LNCaP clone FGC (cell line): ENCODE data around the gene ZCCHC24.

Experiments used
- DNase-seq: peaks from one replicate; pipeline ENCODE4 v3.0.0-alpha.2; 2011; ENCODE audit warnings: low read depth
- H3K4me3 ChIP-seq: 2 replicates; pipeline ENCODE4 v1.5.1; 2011; ENCODE audit warnings: mild to moderate bottlenecking, low read depth, low read length, control low read depth
- CTCF ChIP-seq: IDR thresholded peaks from 2 replicates; pipeline ENCODE4 v1.5.1; 2012; ENCODE audit warnings: mild to moderate bottlenecking; ENCODE audit not compliant: control insufficient read depth, insufficient read depth; ENCODE audit errors: extremely low read depth

ZCCHC24 gene

GRCh38 chr10:79407423-79407796 lies 38.0 kb downstream of the ZCCHC24 start:
- no peak overlapping the region for H3K4me3 ChIP-seq
- DNase-seq = no peak
- TF ChIP-seq CTCF = no peak

- no peak overlapping the region for H3K4me3 ChIP-seq
- no peak for TF ChIP-seq CTCF
- no peak for DNase-seq
Observed at GRCh38 chr10:79406683-79407422, 38.6 kb downstream of the ZCCHC24 start.

GRCh38 chr10:79405995-79406515 lies 39.4 kb downstream of the ZCCHC24 start:
- no peak overlapping the region for H3K4me3 ChIP-seq
- no peak for DNase-seq
- no peak for TF ChIP-seq CTCF

GRCh38 chr10:79405221-79405994 lies 40.0 kb downstream of the ZCCHC24 start:
- DNase-seq = no peak
- TF ChIP-seq CTCF = no peak

GRCh38 chr10:79404690-79405131 lies 40.7 kb downstream of the ZCCHC24 start:
- DNase-seq = no peak
- H3K4me3 ChIP-seq = no peak overlapping the region
- TF ChIP-seq CTCF = no peak

More at GRCh38 chr10:79405221-79405994, 40.0 kb downstream of the ZCCHC24 start:
- no peak overlapping the region for H3K4me3 ChIP-seq

- DNase-seq = no peak
- no peak for TF ChIP-seq CTCF
- no peak overlapping the region for H3K4me3 ChIP-seq
Observed at GRCh38 chr10:79404231-79404609, 41.2 kb downstream of the ZCCHC24 start.
